Liver (tissue), 9 donors: Measurements from ENCODE around the gene DRAP1. TPM values are rescaled to one million over a fixed set of nuclear protein-coding genes. Genes with fewer than 3 reads are reported as not detected.

ENCODE experiments used
- DNase-seq: peaks from one replicate; pipeline ENCODE4 v3.0.0-alpha.2; 2017; ENCODE audit warnings: low spot score
- H3K27ac ChIP-seq, 2 donors: one replicate each; pipeline ENCODE4 v1.7.0; 2013; ENCODE audit warnings: inconsistent platforms in 2 of 2, low read length in 2 of 2, control low read depth in 1 of 2, low read depth in 1 of 2, mild to moderate bottlenecking in 1 of 2
- H3K27me3 ChIP-seq, 4 donors: one replicate each; pipeline versions ENCODE4 v1.6.1 to v1.7.0; 2013; ENCODE audit warnings: low read length in 3 of 4, inconsistent platforms in 1 of 4, mild to moderate bottlenecking in 1 of 4, moderate library complexity in 1 of 4; ENCODE audit not compliant: control insufficient read depth in 4 of 4, insufficient read depth in 4 of 4
- H3K36me3 ChIP-seq, 4 donors: one replicate each; pipeline versions ENCODE4 v1.6.1 to v1.7.0; 2013; ENCODE audit warnings: low read length in 3 of 4, mild to moderate bottlenecking in 3 of 4, low read depth in 1 of 4, moderate library complexity in 1 of 4; ENCODE audit not compliant: control insufficient read depth in 4 of 4, insufficient read depth in 3 of 4
- H3K4me1 ChIP-seq, 4 donors: one replicate each; pipeline versions ENCODE4 v1.6.1 to v1.7.0; 2013; ENCODE audit warnings: low read length in 3 of 4, mild to moderate bottlenecking in 3 of 4, moderate library complexity in 1 of 4; ENCODE audit not compliant: control insufficient read depth in 4 of 4, insufficient read depth in 4 of 4
- H3K4me3 ChIP-seq, 3 donors: one replicate each; pipeline versions ENCODE4 v1.6.1 to v1.7.0; 2013; ENCODE audit warnings: low read length in 3 of 3, control low read depth in 1 of 3, low read depth in 1 of 3, mild to moderate bottlenecking in 1 of 3
- H3K9ac ChIP-seq, 2 donors: one replicate each; pipeline ENCODE4 v1.7.0; 2013; ENCODE audit warnings: low read length in 2 of 2, mild to moderate bottlenecking in 2 of 2, moderate library complexity in 2 of 2, control low read depth in 1 of 2, low read depth in 1 of 2
- H3K9me3 ChIP-seq, 4 donors: one replicate each; pipeline versions ENCODE4 v1.6.1 to v1.7.0; 2013; ENCODE audit warnings: low read length in 3 of 4; ENCODE audit not compliant: control insufficient read depth in 4 of 4
- ATF3 ChIP-seq: IDR thresholded peaks from 2 replicates; pipeline ENCODE4 v1.6.1; 2016; ENCODE audit warnings: antibody characterized with exemption
- CTCF ChIP-seq: fragments of 150-350 bp; IDR thresholded peaks from 2 replicates; pipeline ENCODE4 v1.5.1; 2017; ENCODE audit warnings: improper control_type of control experiment, low read depth, low read length; ENCODE audit not compliant: missing input control
- EGR1 ChIP-seq, 2 donors: IDR thresholded peaks; 2 replicates each; pipeline ENCODE4 v1.6.1; 2016 to 2018; ENCODE audit warnings: antibody characterized with exemption in 2 of 2, low read depth in 2 of 2
- FOXA1 ChIP-seq: IDR thresholded peaks from 2 replicates; pipeline ENCODE4 v1.6.1; 2016; ENCODE audit warnings: antibody characterized with exemption
- FOXA2 ChIP-seq: IDR thresholded peaks from 2 replicates; pipeline ENCODE4 v1.6.1; 2016; ENCODE audit warnings: antibody characterized with exemption
- GABPA ChIP-seq, 2 donors: IDR thresholded peaks in 1 of 2; conservative IDR thresholded peaks in 1 of 2; 2 replicates each; pipeline ENCODE4 v1.6.1; 2016; ENCODE audit warnings: antibody characterized with exemption in 2 of 2, mild to moderate bottlenecking in 1 of 2, moderate library complexity in 1 of 2
- HNF4A ChIP-seq, 2 donors: conservative IDR thresholded peaks; 2 replicates each; pipeline ENCODE4 v1.6.1; 2016; ENCODE audit warnings: antibody characterized with exemption in 2 of 2, mild to moderate bottlenecking in 2 of 2
- HNF4G ChIP-seq: IDR thresholded peaks from 2 replicates; pipeline ENCODE4 v1.6.1; 2016; ENCODE audit warnings: antibody characterized with exemption
- JUND ChIP-seq, 2 donors: IDR thresholded peaks; 2 replicates each; pipeline ENCODE4 v1.6.1; 2016; ENCODE audit warnings: antibody characterized with exemption in 2 of 2
- MAX ChIP-seq: IDR thresholded peaks from 2 replicates; pipeline ENCODE4 v1.6.1; 2016; ENCODE audit warnings: antibody characterized with exemption
- NR2F2 ChIP-seq: IDR thresholded peaks from 2 replicates; pipeline ENCODE4 v1.6.1; 2016; ENCODE audit warnings: antibody characterized with exemption
- RAD21 ChIP-seq, 2 donors: IDR thresholded peaks; 2 replicates each; pipeline ENCODE4 v1.6.1; 2016; ENCODE audit warnings: antibody characterized with exemption in 2 of 2, mild to moderate bottlenecking in 2 of 2
- REST ChIP-seq: IDR thresholded peaks from 2 replicates; pipeline ENCODE4 v1.6.1; 2016; ENCODE audit warnings: antibody characterized with exemption, mild to moderate bottlenecking
- RXRA ChIP-seq, 2 donors: IDR thresholded peaks; 2 replicates each; pipeline ENCODE4 v1.6.1; 2017 to 2018; ENCODE audit warnings: antibody characterized with exemption in 2 of 2, mild to moderate bottlenecking in 1 of 2
- SP1 ChIP-seq: IDR thresholded peaks from 2 replicates; pipeline ENCODE4 v1.6.1; 2018; ENCODE audit warnings: antibody characterized with exemption, mild to moderate bottlenecking
- TAF1 ChIP-seq: conservative IDR thresholded peaks from 2 replicates; pipeline ENCODE4 v1.6.1; 2016; ENCODE audit warnings: antibody characterized with exemption, mild to moderate bottlenecking
- YY1 ChIP-seq: IDR thresholded peaks from 2 replicates; pipeline ENCODE4 v1.6.1; 2016; ENCODE audit warnings: antibody characterized with exemption, mild to moderate bottlenecking
- WGBS: extraction: QIAGEN DNeasy Blood & Tissue Kit; methylation state at CpG from one replicate; pipeline ENCODE4 v1.1.7; 2013; 5-methylcytosine and 5-hydroxymethylcytosine counted together
- polyA plus RNA-seq, 2 donors: library from polyadenylated mRNA; stranded (reverse) in 1 of 2; unstranded in 1 of 2; fragments of 200-250 nt in 1 of 2; fragments of >200 nt in 1 of 2; fragmentation: Nextera tagmentation in 1 of 2; extraction: Ambion mirVana in 1 of 2; gene quantifications; one replicate each; pipeline versions ENCODE4 v1.2.1 to v1.2.3, GENCODE V29; 2013 to 2015
- total RNA-seq, 2 donors: library from RNA; depleted of rRNA; stranded (reverse); fragments of >200 nt; gene quantifications; one replicate each; pipeline ENCODE4 v1.2.3, GENCODE V29; 2014
- donor health status: healthy.
- donor health status: healthy.
- donor health status: healthy.
- donor health status: healthy.
- donor health status: healthy.

DRAP1 gene
- total and polyA plus RNA-seq, 4 donors: 18.1 to 57.3 (median 42.3) TPM

GRCh38 chr11:65882120-65883057, 36.8 kb upstream of the DRAP1 start:
- TF ChIP-seq FOXA1 (no peak), REST (no peak), HNF4A (conservative IDR thresholded peaks at IDR 0.05) (no peak), MAX (no peak), ATF3 (no peak), CTCF (no peak), GABPA (IDR thresholded peaks at IDR 0.05 in 1 of 2, conservative IDR thresholded peaks at IDR 0.05 in 1 of 2) (no peak), HNF4G (no peak), NR2F2 (no peak), YY1 (no peak), EGR1 (IDR thresholded peaks at IDR 0.05; ENCODE audit: low read depth in 2 of 2) (no peak), FOXA2 (no peak), TAF1 (no peak), RXRA (IDR thresholded peaks at IDR 0.05) (no peak)

GRCh38 chr11:65883058-65883761, 36.0 kb upstream of the DRAP1 start:
- WGBS: 94% methylated on average over 13 of the region's 13 CpGs
- no peak overlapping the region for H3K4me3 ChIP-seq
- peaks cover 2 to 12% (median 3%) of the 10 kb centered on the region in 4 donors for H3K36me3 ChIP-seq
- H3K9me3 ChIP-seq: no peaks in the 10 kb centered on the region
- H3K4me1 ChIP-seq: peaks cover 5 to 19% (median 9%) of the 10 kb centered on the region in 4 donors
- no peak overlapping the region for H3K9ac ChIP-seq
- no peak overlapping the region for H3K27ac ChIP-seq
- DNase-seq: no peak
- H3K27me3 ChIP-seq: no peaks in the 10 kb centered on the region
- TF ChIP-seq RXRA (IDR thresholded peaks at IDR 0.05): no peak
- no peak for TF ChIP-seq TAF1
- TF ChIP-seq JUND (IDR thresholded peaks at IDR 0.05): no peak
- no peak for TF ChIP-seq MAX
- TF ChIP-seq NR2F2: no peak
- TF ChIP-seq YY1: no peak
- no peak for TF ChIP-seq SP1
- no peak for TF ChIP-seq CTCF
- TF ChIP-seq HNF4G: no peak
- TF ChIP-seq GABPA (IDR thresholded peaks at IDR 0.05 in 1 of 2, conservative IDR thresholded peaks at IDR 0.05 in 1 of 2): no peak
- no peak for TF ChIP-seq RAD21 (IDR thresholded peaks at IDR 0.05)
- no peak for TF ChIP-seq FOXA2
- TF ChIP-seq HNF4A (conservative IDR thresholded peaks at IDR 0.05): no peak

More at GRCh38 chr11:65882120-65883057, 36.8 kb upstream of the DRAP1 start:
- 92% methylated on average over 30 of the region's 30 CpGs for WGBS
- peaks cover 0 to 11% (median 2%) of the 10 kb centered on the region in 4 donors for H3K4me1 ChIP-seq
- H3K36me3 ChIP-seq: peaks cover 2 to 12% (median 3%) of the 10 kb centered on the region in 4 donors
- H3K9me3 ChIP-seq: no peaks in the 10 kb centered on the region
- no peaks in the 10 kb centered on the region for H3K27me3 ChIP-seq
- DNase-seq: no peak
- no peak overlapping the region for H3K9ac ChIP-seq
- H3K27ac ChIP-seq: no peak overlapping the region
- H3K4me3 ChIP-seq: no peak overlapping the region
